Type B pancreatic cell (in vitro differentiated cells): ENCODE data around the gene ADGRL2. TPM values are rescaled to one million over a fixed set of nuclear protein-coding genes. Genes with fewer than 3 reads are reported as not detected.

Source experiments
- DNase-seq: peaks from one replicate; pipeline ENCODE4 v3.0.0; 2021; ENCODE audit warnings: mixed read lengths; ENCODE audit not compliant: unreplicated experiment; ENCODE audit errors: extremely low spot score
- H3K27ac Mint-ChIP-seq: 2 replicates; pipeline ENCODE4 v1.8.0; 2021; ENCODE audit warnings: mild to moderate bottlenecking, mixed read lengths
- H3K27me3 Mint-ChIP-seq: 2 replicates; pipeline ENCODE4 v1.8.0; 2021; ENCODE audit warnings: mixed read lengths
- H3K36me3 Mint-ChIP-seq: 2 replicates; pipeline ENCODE4 v1.8.0; 2021; ENCODE audit warnings: mixed read lengths
- H3K4me1 Mint-ChIP-seq: one replicate; pipeline ENCODE4 v1.8.0; 2021; ENCODE audit warnings: mixed read lengths; ENCODE audit not compliant: unreplicated experiment
- H3K4me3 Mint-ChIP-seq: 2 replicates; pipeline ENCODE4 v1.8.0; 2021; ENCODE audit warnings: mild to moderate bottlenecking, mixed read lengths
- H3K9me3 Mint-ChIP-seq: 2 replicates; pipeline ENCODE4 v1.8.0; 2021; ENCODE audit warnings: mixed read lengths
- long read RNA-seq: library from polyadenylated mRNA; unstranded; transcript quantifications from one replicate; pipeline ENCODE4 v2.0.0, GENCODE V29; 2020
- total RNA-seq: library from RNA; stranded (reverse); gene quantifications from 2 replicates; pipeline ENCODE4 v1.2.1, GENCODE V29; 2021; ENCODE audit warnings: low replicate concordance
- TF ChIP-seq, protein P1 (sequence below): fragments of 200-600 bp; sonication (generic); conservative IDR thresholded peaks from 2 replicates; pipeline ENCODE4 v1.5.0; 2021; ENCODE audit warnings: antibody characterized with exemption, mild to moderate bottlenecking

ADGRL2 gene
- total RNA-seq: 96.3 and 103 TPM in 2 replicates
- long read RNA-seq, partial matches to known transcripts: 27 of 61 reads
- long read RNA-seq, other reads (novel, unspliced or antisense): 33 of 61 reads

- H3K27me3 Mint-ChIP-seq: no peaks in the 10 kb centered on the region
- no peaks in the 10 kb centered on the region for H3K36me3 Mint-ChIP-seq
- H3K4me1 Mint-ChIP-seq: peaks cover 28% of the 10 kb centered on the region
- H3K27ac Mint-ChIP-seq: peak within 1 kb of the TSS; percentile 97
- H3K4me3 Mint-ChIP-seq: peak within 1 kb of the TSS; percentile 96
- H3K9me3 Mint-ChIP-seq: no peaks in the 10 kb centered on the region
- TF ChIP-seq, protein P1, sequence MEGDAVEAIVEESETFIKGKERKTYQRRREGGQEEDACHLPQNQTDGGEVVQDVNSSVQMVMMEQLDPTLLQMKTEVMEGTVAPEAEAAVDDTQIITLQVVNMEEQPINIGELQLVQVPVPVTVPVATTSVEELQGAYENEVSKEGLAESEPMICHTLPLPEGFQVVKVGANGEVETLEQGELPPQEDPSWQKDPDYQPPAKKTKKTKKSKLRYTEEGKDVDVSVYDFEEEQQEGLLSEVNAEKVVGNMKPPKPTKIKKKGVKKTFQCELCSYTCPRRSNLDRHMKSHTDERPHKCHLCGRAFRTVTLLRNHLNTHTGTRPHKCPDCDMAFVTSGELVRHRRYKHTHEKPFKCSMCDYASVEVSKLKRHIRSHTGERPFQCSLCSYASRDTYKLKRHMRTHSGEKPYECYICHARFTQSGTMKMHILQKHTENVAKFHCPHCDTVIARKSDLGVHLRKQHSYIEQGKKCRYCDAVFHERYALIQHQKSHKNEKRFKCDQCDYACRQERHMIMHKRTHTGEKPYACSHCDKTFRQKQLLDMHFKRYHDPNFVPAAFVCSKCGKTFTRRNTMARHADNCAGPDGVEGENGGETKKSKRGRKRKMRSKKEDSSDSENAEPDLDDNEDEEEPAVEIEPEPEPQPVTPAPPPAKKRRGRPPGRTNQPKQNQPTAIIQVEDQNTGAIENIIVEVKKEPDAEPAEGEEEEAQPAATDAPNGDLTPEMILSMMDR: no peak
- DNase-seq: peak; percentile 82
Measured at GRCh38 chr1:81800695-81801650, at the start of gene ADGRL2. Gene ADGRL2 (plus strand): TSS chr1:81800934. CDS start chr1:81836985, 36,051 bp downstream.

GRCh38 chr1:81752840-81753239, 47.9 kb upstream of the ADGRL2 start:
- Mint-ChIP-seq H3K4me3 (no peak overlapping the region), H3K9me3 (peaks cover 11% of the 10 kb centered on the region), H3K36me3 (no peaks in the 10 kb centered on the region), H3K4me1 (no peaks in the 10 kb centered on the region), H3K27me3 (no peaks in the 10 kb centered on the region), H3K27ac (no peak overlapping the region)
- no peak for DNase-seq
- TF ChIP-seq, protein P1: no peak

GRCh38 chr1:81754424-81754823, 46.3 kb upstream of the ADGRL2 start:
- no peaks in the 10 kb centered on the region for H3K27me3 Mint-ChIP-seq
- no peaks in the 10 kb centered on the region for H3K36me3 Mint-ChIP-seq
- peaks cover 6% of the 10 kb centered on the region for H3K4me1 Mint-ChIP-seq
- H3K4me3 Mint-ChIP-seq: no peak overlapping the region
- TF ChIP-seq, protein P1: no peak
- peaks cover 11% of the 10 kb centered on the region for H3K9me3 Mint-ChIP-seq
- H3K27ac Mint-ChIP-seq: no peak overlapping the region
- DNase-seq: no peak

DNA sequence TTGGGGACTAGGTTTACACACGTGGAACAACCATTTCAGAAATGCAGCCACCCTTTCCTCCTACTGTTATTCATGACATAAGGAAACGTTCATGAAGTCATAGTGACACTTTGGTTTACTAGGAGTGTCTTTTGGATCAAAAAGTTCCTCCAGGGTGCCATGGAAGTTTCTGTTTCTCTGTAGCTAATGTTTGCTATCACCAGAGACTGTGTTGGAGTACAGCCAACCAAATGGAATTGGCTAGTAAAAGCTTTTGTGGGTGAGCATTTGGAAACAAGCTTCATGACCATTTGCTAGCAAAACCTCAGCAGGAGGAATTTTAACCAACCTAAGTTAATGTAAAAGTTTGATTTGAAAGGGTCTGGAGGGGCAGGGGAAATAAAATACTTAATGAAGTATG, 43.9 kb upstream of the ADGRL2 start:
- H3K4me1 Mint-ChIP-seq: peaks cover 6% of the 10 kb centered on the region
- DNase-seq: no peak
- no peak overlapping the region for H3K4me3 Mint-ChIP-seq
- no peaks in the 10 kb centered on the region for H3K27me3 Mint-ChIP-seq
- H3K9me3 Mint-ChIP-seq: peaks cover 4% of the 10 kb centered on the region
- TF ChIP-seq, protein P1: no peak
- no peak overlapping the region for H3K27ac Mint-ChIP-seq
- no peaks in the 10 kb centered on the region for H3K36me3 Mint-ChIP-seq

- Mint-ChIP-seq H3K4me1 (peaks cover 6% of the 10 kb centered on the region), H3K9me3 (peaks cover 4% of the 10 kb centered on the region), H3K36me3 (no peaks in the 10 kb centered on the region), H3K27me3 (no peaks in the 10 kb centered on the region), H3K27ac (no peak overlapping the region), H3K4me3 (no peak overlapping the region)
- DNase-seq: no peak
- TF ChIP-seq, protein P1: no peak
Measured at GRCh38 chr1:81757398-81758020, 43.2 kb upstream of the ADGRL2 start.
